Neuronal stem cell (in vitro differentiated cells): Measurements from ENCODE around the gene NINJ2.
"Not testable (repeated sequence)": the region's sequence is repeated elsewhere in the genome, so short reads cannot be mapped to it uniquely, and the experiment has no call there.

Source experiments
- DNase-seq: peaks from one replicate; pipeline ENCODE4 v3.0.0-alpha.2; 2013; ENCODE audit warnings: low spot score
- H2AFZ ChIP-seq: one replicate; pipeline ENCODE4 v1.6.1; 2013; ENCODE audit warnings: mild to moderate bottlenecking, low read length, inconsistent platforms
- H2AK5ac ChIP-seq: 2 replicates; pipeline ENCODE4 v1.6.1; 2013; ENCODE audit warnings: low read depth, mild to moderate bottlenecking, inconsistent platforms, low read length, moderate library complexity, mixed read lengths
- H2BK120ac ChIP-seq: 2 replicates; pipeline ENCODE4 v1.6.1; 2013; ENCODE audit warnings: low read depth, mild to moderate bottlenecking, inconsistent platforms, low read length, moderate library complexity, mixed read lengths
- H2BK12ac ChIP-seq: one replicate; pipeline ENCODE4 v1.6.1; 2013; ENCODE audit warnings: low read length, inconsistent platforms
- H2BK15ac ChIP-seq: 2 replicates; pipeline ENCODE4 v1.6.1; 2013; ENCODE audit warnings: mild to moderate bottlenecking, low read length, inconsistent platforms, mixed read lengths
- H2BK5ac ChIP-seq: one replicate; pipeline ENCODE4 v1.6.1; 2013; ENCODE audit warnings: inconsistent platforms, mild to moderate bottlenecking, low read length, moderate library complexity
- H3K14ac ChIP-seq: one replicate; pipeline ENCODE4 v1.6.1; 2013; ENCODE audit warnings: low read length, inconsistent platforms
- H3K18ac ChIP-seq: 2 replicates; pipeline ENCODE4 v1.6.1; 2013; ENCODE audit warnings: low read length, inconsistent platforms
- H3K23ac ChIP-seq: 2 replicates; pipeline ENCODE4 v1.6.1; 2013; ENCODE audit warnings: low read depth, mild to moderate bottlenecking, mixed read lengths, low read length, inconsistent platforms; ENCODE audit not compliant: poor library complexity
- H3K27ac ChIP-seq: replicated peaks from 3 replicates; pipeline ENCODE4 v1.5.1; 2013; ENCODE audit warnings: low read length, inconsistent platforms
- H3K27me3 ChIP-seq, 3 experiments: 2 replicates each; pipeline ENCODE4 v1.6.1; 2013; ENCODE audit warnings: low read length in 3 of 3, mild to moderate bottlenecking in 2 of 3, inconsistent platforms in 1 of 3, low read depth in 1 of 3, mixed read lengths in 1 of 3, moderate library complexity in 1 of 3; ENCODE audit not compliant: control insufficient read depth in 3 of 3, insufficient read depth in 3 of 3
- H3K36me3 ChIP-seq, 2 donors: replicated peaks in 1 of 2; 2 replicates each; pipeline ENCODE4 v1.6.1; 2013; ENCODE audit warnings: low read length in 2 of 2; ENCODE audit not compliant: control insufficient read depth in 2 of 2, insufficient read depth in 2 of 2
- H3K4ac ChIP-seq: 2 replicates; pipeline ENCODE4 v1.6.1; 2013; ENCODE audit warnings: inconsistent platforms, mild to moderate bottlenecking, low read length, moderate library complexity
- H3K4me1 ChIP-seq, 2 donors: 1 replicate in 1 of 2; 2 replicates in 1 of 2; pipeline ENCODE4 v1.6.1; 2013; ENCODE audit warnings: low read length in 2 of 2, low read depth in 1 of 2; ENCODE audit not compliant: control insufficient read depth in 2 of 2, insufficient read depth in 1 of 2
- H3K4me2 ChIP-seq: one replicate; pipeline ENCODE4 v1.6.1; 2013; ENCODE audit warnings: mild to moderate bottlenecking, low read length, inconsistent platforms; ENCODE audit not compliant: insufficient read depth, poor library complexity, severe bottlenecking
- H3K4me3 ChIP-seq, 2 donors: 2 replicates each; pipeline ENCODE4 v1.5.1; 2013; ENCODE audit warnings: low read length in 2 of 2, mild to moderate bottlenecking in 2 of 2, inconsistent platforms in 1 of 2, moderate library complexity in 1 of 2
- H3K79me1 ChIP-seq: one replicate; pipeline ENCODE4 v1.6.1; 2013; ENCODE audit warnings: low read depth, mild to moderate bottlenecking, inconsistent platforms, low read length, moderate library complexity
- H3K9ac ChIP-seq: one replicate; pipeline ENCODE4 v1.6.1; 2013; ENCODE audit warnings: mild to moderate bottlenecking, low read depth, low read length, inconsistent platforms; ENCODE audit not compliant: poor library complexity
- H3K9me3 ChIP-seq, 2 donors: replicated peaks in 1 of 2; 2 replicates each; pipeline versions ENCODE3 to v1.6.1; 2013; ENCODE audit warnings: low read length in 2 of 2, mild to moderate bottlenecking in 2 of 2, inconsistent platforms in 1 of 2, low read depth in 1 of 2, mixed read lengths in 1 of 2, moderate library complexity in 1 of 2; ENCODE audit not compliant: control insufficient read depth in 2 of 2, insufficient read depth in 1 of 2
- H4K8ac ChIP-seq: one replicate; pipeline ENCODE4 v1.6.1; 2013; ENCODE audit warnings: low read depth, mild to moderate bottlenecking, inconsistent platforms, low read length, moderate library complexity
- H4K91ac ChIP-seq: one replicate; pipeline ENCODE4 v1.6.1; 2013; ENCODE audit warnings: low read length, low read depth, mild to moderate bottlenecking, inconsistent platforms; ENCODE audit not compliant: poor library complexity
- WGBS, 2 donors: extraction: QIAGEN DNeasy Blood & Tissue Kit; methylation state at CpG; one replicate each; pipeline ENCODE4 v1.1.7; 2013; ENCODE audit warnings: missing lambda C conversion rate in 2 of 2, mixed read lengths in 1 of 2; ENCODE audit not compliant: insufficient read length in 2 of 2, insufficient replicate concordance in 1 of 2; ENCODE audit errors: extremely low coverage in 2 of 2; 5-methylcytosine and 5-hydroxymethylcytosine counted together

Gene NINJ2

DNA sequence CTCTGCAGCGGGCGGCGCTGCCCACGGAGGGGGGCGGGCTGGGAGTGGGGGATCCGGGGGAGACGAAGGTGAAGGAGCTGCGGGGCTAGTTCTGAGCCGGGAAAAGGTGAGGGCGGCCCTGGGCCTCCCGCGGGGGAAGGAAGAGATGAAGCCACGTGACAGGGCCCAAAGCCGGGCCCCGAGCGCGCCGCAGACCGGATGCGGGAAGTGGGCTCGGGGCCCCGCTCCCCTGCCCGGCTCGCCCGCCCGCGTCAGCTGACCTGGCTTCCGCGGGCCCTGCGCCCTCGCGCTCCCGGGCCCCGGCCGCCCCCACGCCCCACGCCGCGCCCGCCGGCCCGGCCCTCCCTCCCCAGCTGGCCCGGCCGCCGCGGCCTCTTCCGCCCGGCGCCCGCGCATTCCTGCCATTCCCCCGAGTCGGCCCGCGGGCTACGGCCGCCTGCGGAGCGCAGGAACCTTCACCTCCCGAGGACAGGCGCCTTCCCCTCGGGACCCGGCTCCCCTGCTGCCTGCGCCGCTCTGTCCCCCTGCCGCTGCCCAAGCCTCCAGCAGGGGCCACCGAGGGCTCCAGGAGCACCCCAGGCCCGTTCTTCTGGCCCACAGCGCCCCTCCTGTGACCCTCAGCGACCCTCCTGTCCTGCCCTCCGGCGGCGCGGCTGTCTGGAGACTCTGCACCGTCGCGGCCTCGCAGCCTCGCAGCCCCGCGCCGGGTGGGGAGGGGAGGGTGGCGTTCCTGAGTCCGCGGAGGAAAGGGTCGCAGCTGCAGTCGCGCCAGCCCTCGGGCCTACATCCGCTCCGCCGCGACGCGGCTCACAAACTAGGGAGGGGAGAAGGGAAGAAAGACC, 20.4 kb downstream of the NINJ2 start:
- Histone ChIP-seq H3K9me3 (no peaks in the 10 kb centered on the region), H3K79me1 (peaks cover 3% of the 10 kb centered on the region), H2AFZ (no peak overlapping the region), H4K8ac (peak overlapping the region; percentile 99), H3K23ac (peak overlapping the region; percentile 90), H3K36me3 (no peaks in the 10 kb centered on the region), H2BK120ac (no peak overlapping the region), H2BK5ac (peak overlapping the region; percentile 72), H4K91ac (peak overlapping the region; percentile 88), H3K9ac (peak overlapping the region; percentile 91), H2BK12ac (no peak overlapping the region), H3K4me3 (peak overlapping the region in 1 of 2 donors; percentile 82), H3K27ac (no peak overlapping the region), H3K4me1 (peaks cover 0 to 7% of the 10 kb centered on the region in 2 donors), H2AK5ac (peak overlapping the region; percentile 53), H2BK15ac (peak overlapping the region; percentile 99), H3K18ac (peak overlapping the region; percentile 98), H3K4ac (peak overlapping the region; percentile 80), H3K14ac (peak overlapping the region; percentile 72), H3K4me2 (peak overlapping the region; percentile 92), H3K27me3 (peaks cover 0 to 28% (median 0%) of the 10 kb centered on the region in 3 experiments)
- peak; percentile 43 for DNase-seq
- WGBS, 2 donors = no CpG with 5 or more reads among the region's 95 CpGs

DNA sequence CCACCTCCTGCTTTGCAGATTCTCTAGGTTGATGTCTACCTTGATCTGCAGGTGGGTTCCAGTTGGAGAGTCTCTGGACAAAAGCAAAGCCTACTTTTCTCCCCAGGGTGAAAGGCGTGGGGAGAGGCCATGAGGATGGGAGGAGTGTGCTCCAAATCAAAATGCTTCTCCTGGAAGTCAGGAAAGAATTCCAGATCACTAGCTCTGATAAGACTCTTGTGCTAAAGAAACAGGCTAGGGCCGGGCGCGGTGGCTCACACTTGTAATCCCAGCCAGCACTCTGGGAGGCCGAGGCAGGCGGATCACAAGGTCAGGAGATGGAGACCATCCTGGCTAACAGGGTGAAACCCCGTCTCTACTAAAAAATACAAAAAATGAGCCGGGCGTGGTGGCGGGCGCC, 21.9 kb downstream of the NINJ2 start:
- H3K4me1 ChIP-seq, H2AFZ ChIP-seq, H3K9me3 ChIP-seq, H3K4ac ChIP-seq, H3K27ac ChIP-seq, H2BK120ac ChIP-seq, H3K14ac ChIP-seq, H2BK5ac ChIP-seq, H3K79me1 ChIP-seq, H4K8ac ChIP-seq, H2BK15ac ChIP-seq, H4K91ac ChIP-seq, H3K18ac ChIP-seq, H3K36me3 ChIP-seq, H3K23ac ChIP-seq, DNase-seq, H3K4me3 ChIP-seq, H3K4me2 ChIP-seq, H3K9ac ChIP-seq, H2BK12ac ChIP-seq: not testable (repeated sequence)
- peaks cover 0 to 16% (median 0%) of the 10 kb centered on the region in 3 experiments for H3K27me3 ChIP-seq
- no CpG with 5 or more reads among the region's 11 CpGs for WGBS, 2 donors
- peak overlapping the region; percentile 41 for H2AK5ac ChIP-seq

DNA sequence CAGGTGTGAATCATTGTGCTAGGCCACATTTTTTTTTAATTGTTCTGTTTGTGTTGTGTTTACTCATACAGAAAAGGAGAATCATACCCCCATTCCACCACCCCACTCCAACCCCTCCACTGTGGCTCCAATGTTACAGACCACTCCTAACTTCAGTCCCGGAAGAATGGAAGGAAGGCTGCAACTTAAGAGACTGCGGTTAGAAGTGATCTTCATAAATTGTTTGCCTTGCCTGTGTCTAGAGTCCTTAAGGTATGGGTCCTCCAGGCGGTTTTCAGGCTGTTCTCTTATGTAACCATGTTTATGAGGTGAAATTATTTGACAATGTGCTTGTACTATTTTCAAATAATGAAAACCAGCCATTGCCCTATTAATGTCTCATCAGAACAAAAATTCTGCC, 22.5 kb downstream of the NINJ2 start:
- no CpG with 5 or more reads among the region's 3 CpGs for WGBS, 2 donors
- H3K27me3 ChIP-seq = peaks cover 0 to 11% (median 0%) of the 10 kb centered on the region in 3 experiments
- no peak overlapping the region for H3K14ac ChIP-seq
- no peak for DNase-seq
- H2AK5ac ChIP-seq = no peak overlapping the region
- peaks cover 0 to 4% of the 10 kb centered on the region in 2 donors for H3K4me1 ChIP-seq
- H4K8ac ChIP-seq = no peak overlapping the region
- no peak overlapping the region for H3K4me3 ChIP-seq
- peaks cover 3% of the 10 kb centered on the region for H3K79me1 ChIP-seq
- H2BK12ac ChIP-seq = no peak overlapping the region
- H3K18ac ChIP-seq = no peak overlapping the region
- H3K9ac ChIP-seq = no peak overlapping the region
- H2BK15ac ChIP-seq = no peak overlapping the region
- H3K4ac ChIP-seq = no peak overlapping the region
- no peak overlapping the region for H2BK120ac ChIP-seq
- H3K27ac ChIP-seq = no peak overlapping the region
- H3K9me3 ChIP-seq = no peaks in the 10 kb centered on the region
- H3K23ac ChIP-seq = no peak overlapping the region
- no peak overlapping the region for H2AFZ ChIP-seq
- H3K4me2 ChIP-seq = no peak overlapping the region
- H3K36me3 ChIP-seq = no peaks in the 10 kb centered on the region
- no peak overlapping the region for H2BK5ac ChIP-seq
- no peak overlapping the region for H4K91ac ChIP-seq

DNA sequence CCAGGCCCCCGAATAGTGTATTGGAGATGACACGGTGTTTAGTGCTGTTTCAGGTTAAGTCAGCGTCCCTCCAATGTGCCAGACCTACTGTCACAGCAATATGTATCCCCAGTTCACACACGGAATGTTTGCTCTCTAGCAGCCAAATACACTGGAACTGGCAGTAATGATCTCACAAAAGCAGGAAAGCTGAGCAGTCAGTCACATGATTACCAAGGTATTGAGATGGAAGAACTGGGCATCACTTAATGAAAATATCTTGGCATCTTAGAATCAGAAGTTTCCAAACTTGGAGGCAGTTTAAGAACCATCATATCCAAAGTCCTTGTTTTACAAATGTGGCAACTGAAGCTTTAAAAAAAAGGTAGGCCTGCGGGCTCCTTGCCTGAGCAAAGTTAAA, 23.3 kb downstream of the NINJ2 start:
- Histone ChIP-seq H3K79me1 (peaks cover 3% of the 10 kb centered on the region), H2BK120ac (no peak overlapping the region), H3K4me1 (peaks cover 0 to 4% of the 10 kb centered on the region in 2 donors), H3K27ac (no peak overlapping the region), H3K18ac (no peak overlapping the region), H2BK15ac (no peak overlapping the region), H3K23ac (no peak overlapping the region), H4K91ac (no peak overlapping the region), H3K9ac (no peak overlapping the region), H3K4me2 (no peak overlapping the region), H3K36me3 (no peaks in the 10 kb centered on the region), H4K8ac (no peak overlapping the region), H3K14ac (no peak overlapping the region), H2AFZ (no peak overlapping the region), H3K4me3 (no peak overlapping the region), H2BK12ac (no peak overlapping the region), H3K9me3 (no peaks in the 10 kb centered on the region), H2AK5ac (no peak overlapping the region), H3K4ac (no peak overlapping the region), H3K27me3 (peaks cover 0 to 11% (median 0%) of the 10 kb centered on the region in 3 experiments), H2BK5ac (no peak overlapping the region)
- no peak for DNase-seq
- WGBS, 2 donors = no CpG with 5 or more reads among the region's 5 CpGs
